MG63 (cell line): ENCODE measurements around the gene ZEB2. TPM values are rescaled to one million over a fixed set of nuclear protein-coding genes. Genes with fewer than 3 reads are reported as not detected.

Source experiments
- DNase-seq: peaks from one replicate; pipeline ENCODE4 v3.0.0-alpha.2; 2020
- H3K27me3 ChIP-seq: fragments of 250-450 bp; sonication (Bioruptor Pico); 2 replicates; pipeline ENCODE4 v1.5.1; 2020; ENCODE audit warnings: mild to moderate bottlenecking, moderate library complexity
- H3K36me3 ChIP-seq: fragments of 250-450 bp; sonication (Bioruptor Pico); 2 replicates; pipeline ENCODE4 v1.5.1; 2020; ENCODE audit warnings: mild to moderate bottlenecking, moderate library complexity
- H3K4me3 ChIP-seq: fragments of 250-450 bp; sonication (Bioruptor Pico); 2 replicates; pipeline ENCODE4 v1.5.1; 2020; ENCODE audit warnings: mild to moderate bottlenecking, moderate library complexity
- H3K9me3 ChIP-seq: fragments of 250-450 bp; sonication (Bioruptor Pico); 2 replicates; pipeline ENCODE4 v1.5.1; 2020; ENCODE audit warnings: mild to moderate bottlenecking, moderate library complexity
- total RNA-seq: library from RNA; depleted of rRNA; stranded (reverse); fragments of >200 nt; shearing (Covaris generic); gene quantifications from 2 replicates; pipeline ENCODE4 v1.2.3, GENCODE V29; 2014; ENCODE audit warnings: low replicate concordance

The ZEB2 gene
- total RNA-seq, 1 experiment from 2014 or later: 13.3 TPM

DNA sequence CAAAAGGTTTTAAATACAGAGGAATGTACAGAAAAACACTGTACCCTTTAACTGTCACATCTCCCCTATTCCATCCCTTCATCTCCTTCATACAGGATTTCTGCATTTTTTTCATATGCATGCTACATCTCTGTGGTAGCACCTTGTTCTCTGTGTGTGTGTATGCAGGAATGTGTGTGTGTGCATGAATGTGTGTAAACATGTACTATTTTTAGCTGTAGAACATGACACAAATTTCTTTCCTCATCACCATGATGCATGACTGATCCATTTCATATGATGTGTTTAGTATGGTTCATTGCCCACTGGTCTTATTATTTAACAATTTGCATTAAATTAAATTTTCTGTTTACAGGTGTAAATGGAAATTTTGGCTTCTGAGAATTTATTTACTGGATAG is 21.5 kb upstream of the ZEB2 start:
- Histone ChIP-seq H3K9me3 (no peaks in the 10 kb centered on the region), H3K4me3 (no peak overlapping the region), H3K27me3 (no peaks in the 10 kb centered on the region), H3K36me3 (no peaks in the 10 kb centered on the region)
- DNase-seq: no peak

DNA sequence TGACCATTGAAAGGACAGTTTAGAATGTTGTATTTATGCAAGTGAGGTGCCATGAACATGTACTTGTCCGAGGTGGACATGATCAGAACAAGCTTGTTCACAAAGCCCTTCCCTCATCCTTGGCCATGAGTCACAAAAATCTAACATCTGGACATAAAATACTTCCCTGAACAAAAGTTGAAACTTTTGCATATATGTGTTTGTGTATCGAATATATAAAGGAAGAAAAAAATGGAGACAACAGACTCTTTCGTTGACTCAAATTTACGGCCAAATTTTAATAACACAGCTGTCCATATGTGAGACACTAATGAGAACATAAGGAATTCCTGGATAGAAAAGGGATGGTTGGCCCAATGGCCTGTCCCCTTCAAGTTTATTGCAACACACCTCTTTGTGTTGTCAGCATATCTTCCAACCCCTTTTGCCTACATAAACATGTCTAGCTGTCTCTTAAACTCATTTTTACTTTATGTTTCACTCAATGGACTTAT is 19.4 kb upstream of the ZEB2 start:
- no peaks in the 10 kb centered on the region for H3K27me3 ChIP-seq
- no peaks in the 10 kb centered on the region for H3K9me3 ChIP-seq
- no peak for DNase-seq
- no peak overlapping the region for H3K4me3 ChIP-seq
- no peaks in the 10 kb centered on the region for H3K36me3 ChIP-seq

DNA sequence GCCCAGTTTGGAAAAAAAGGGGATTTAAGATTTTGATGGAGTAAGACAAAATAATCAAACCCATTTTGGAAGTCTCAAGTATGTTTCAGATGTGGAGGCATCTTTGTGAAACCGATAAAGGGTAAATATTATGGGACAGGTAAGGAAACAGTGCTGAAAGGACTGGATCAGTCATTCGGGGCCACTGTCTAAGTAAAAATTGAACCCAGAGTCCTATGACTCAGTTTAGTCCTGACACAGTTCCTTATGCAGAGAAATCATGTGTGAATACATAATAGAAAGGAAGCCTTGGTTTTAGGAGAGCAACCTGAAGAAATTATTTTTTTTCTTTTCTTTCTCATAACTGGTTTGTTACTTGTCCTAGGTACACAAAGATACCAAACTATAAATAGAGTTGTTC is 15.4 kb upstream of the ZEB2 start:
- H3K27me3 ChIP-seq: no peaks in the 10 kb centered on the region
- H3K36me3 ChIP-seq: no peaks in the 10 kb centered on the region
- DNase-seq: no peak
- no peak overlapping the region for H3K4me3 ChIP-seq
- no peaks in the 10 kb centered on the region for H3K9me3 ChIP-seq

DNA sequence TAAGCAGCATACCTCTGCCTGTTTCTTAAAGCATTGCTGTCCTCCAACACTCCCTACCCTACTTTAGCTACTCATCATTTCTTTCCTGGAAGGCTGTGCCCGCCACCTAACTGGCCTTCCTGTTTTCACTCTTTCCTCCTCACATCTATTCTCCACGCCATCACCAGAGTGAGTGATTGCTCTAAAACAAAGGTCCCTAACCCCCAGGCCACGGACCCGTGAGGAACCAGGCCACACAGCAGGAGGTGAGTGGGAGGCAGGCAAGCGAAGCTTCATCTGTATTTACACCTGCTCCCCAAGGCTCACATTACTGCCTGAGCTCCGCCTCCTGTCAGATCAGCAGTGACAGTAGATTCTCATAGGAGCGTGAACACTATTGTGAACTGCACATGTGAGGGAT is 13.3 kb upstream of the ZEB2 start:
- no peak for DNase-seq
- no peak overlapping the region for H3K4me3 ChIP-seq
- H3K27me3 ChIP-seq: no peaks in the 10 kb centered on the region
- no peaks in the 10 kb centered on the region for H3K36me3 ChIP-seq
- H3K9me3 ChIP-seq: no peaks in the 10 kb centered on the region

DNA sequence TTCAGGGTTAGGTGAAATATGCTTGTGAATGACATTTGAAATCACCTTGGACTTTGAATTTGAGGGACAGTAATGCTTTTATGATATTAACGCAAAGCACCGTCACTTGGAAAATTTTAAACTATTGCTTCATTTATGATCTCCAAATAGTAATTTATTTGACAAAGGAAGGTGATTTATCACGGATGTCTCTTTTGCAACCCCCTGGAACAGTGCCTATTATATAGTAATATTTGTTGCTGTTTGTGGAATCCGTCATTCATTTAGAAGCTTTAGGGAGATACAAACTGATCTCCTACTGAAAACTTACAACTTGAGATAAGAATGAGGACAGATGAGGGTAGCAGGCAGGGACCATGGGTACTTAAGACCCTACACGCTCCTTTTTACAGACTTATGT is 10.7 kb upstream of the ZEB2 start:
- Histone ChIP-seq H3K36me3 (no peaks in the 10 kb centered on the region), H3K27me3 (no peaks in the 10 kb centered on the region), H3K9me3 (no peaks in the 10 kb centered on the region), H3K4me3 (no peak overlapping the region)
- no peak for DNase-seq

DNA sequence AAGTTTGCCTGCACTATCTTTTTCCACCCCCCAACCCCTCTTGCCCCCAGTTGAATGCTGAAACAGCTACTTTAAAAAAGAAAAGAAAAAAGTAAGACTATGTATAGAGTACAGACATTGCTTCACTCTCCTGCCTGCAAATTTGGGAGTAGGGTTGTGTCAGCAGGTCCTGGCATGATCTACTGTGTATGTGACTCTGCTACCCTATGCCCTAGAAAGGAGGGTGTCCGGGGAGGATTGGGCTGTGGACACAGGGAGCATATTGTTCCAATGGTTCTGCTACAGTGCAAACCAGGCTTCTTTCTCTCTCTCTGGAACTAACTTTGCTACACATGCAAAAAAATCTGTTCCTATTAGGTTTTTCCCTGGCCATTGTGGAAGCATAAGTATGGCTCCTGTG is 9.9 kb upstream of the ZEB2 start:
- Histone ChIP-seq H3K27me3 (no peaks in the 10 kb centered on the region), H3K4me3 (no peak overlapping the region), H3K36me3 (no peaks in the 10 kb centered on the region), H3K9me3 (no peaks in the 10 kb centered on the region)
- no peak for DNase-seq

DNA sequence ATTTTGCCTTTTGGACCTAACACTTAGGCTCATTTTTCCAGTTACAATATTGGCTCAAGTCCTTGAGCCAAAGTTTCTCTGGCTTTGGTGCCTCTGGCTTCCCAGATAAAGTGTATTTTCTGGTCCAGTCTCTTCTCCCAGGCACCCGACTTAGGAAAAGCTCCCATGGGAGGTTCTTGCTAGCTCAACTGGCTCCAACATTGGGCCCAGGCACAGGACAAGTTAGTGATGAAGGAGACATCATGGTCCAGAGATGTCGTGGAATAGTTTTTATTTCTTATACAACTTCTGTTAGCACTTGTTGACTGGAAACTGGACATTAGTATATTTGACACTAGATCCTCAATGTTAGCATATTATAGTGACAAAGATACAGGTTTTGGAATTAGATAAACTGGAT is 8.2 kb upstream of the ZEB2 start:
- Histone ChIP-seq H3K27me3 (no peaks in the 10 kb centered on the region), H3K9me3 (no peaks in the 10 kb centered on the region), H3K36me3 (no peaks in the 10 kb centered on the region), H3K4me3 (no peak overlapping the region)
- no peak for DNase-seq

DNA sequence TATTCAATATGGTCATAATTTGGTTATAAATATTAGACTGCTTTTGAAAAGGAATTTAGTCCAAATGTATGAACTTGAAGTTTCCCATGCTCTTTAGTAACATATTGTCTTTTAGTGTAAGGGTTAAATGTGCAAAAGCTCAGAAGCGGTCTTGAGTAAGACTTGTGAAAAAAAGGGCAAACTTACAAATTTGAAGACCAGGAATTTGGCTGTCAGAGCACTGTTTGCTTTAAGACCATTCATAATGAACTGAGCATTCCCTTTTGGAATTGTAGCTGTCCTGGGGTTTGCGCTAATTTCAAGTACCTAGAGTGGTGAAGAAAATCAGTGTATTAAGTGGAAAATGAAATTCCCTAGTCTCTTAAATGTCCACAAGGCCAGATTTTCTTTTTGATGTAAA is 6.9 kb upstream of the ZEB2 start:
- no peaks in the 10 kb centered on the region for H3K36me3 ChIP-seq
- DNase-seq: no peak

DNA sequence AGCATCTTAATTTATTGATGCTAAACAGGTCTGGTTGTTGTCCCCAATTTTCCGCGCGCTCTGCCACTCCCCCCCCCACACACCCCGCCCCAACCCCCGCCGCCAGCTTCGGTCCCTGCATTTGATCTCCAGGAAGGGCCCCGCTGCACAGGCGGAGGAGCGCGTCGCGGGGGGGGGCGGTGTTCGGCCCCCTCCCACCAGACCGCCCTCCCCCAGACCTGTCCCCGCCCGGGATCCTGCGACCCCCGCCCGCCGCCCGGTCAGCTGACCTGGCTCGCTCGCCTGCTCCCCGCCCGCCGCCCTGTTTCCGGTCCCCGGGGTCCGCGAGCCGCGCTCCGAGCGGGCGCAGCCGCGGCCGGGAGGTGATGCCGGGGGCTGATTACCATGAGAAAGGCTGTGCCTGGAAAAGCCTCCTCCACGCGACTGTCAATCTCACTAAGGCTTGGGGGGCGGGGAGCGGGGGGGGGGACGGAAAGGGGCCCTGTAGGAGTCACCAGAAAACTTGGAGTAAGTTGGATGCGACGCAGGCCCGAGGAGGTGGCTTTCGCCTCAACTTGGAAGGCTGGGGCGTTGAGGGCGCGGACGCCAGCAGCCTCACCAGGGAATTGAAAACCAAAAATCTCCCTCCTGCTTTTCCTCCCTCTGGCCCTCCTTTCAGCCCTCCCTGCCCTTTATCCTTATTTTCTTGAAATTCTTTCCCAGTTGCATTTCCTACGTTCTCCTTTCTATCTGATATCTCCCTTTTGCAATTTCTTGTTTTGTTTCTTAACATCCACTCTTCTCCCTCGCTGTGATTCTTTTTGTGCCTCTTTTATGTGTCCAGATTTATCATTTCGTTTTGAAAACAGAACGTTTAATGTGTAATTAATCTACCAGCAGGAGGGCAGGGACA is 4.4 kb upstream of the ZEB2 start:
- no peaks in the 10 kb centered on the region for H3K9me3 ChIP-seq
- no peaks in the 10 kb centered on the region for H3K36me3 ChIP-seq
- peak overlapping the region; percentile 49 for H3K4me3 ChIP-seq
- H3K27me3 ChIP-seq: no peaks in the 10 kb centered on the region
- DNase-seq: peak; percentile 69

More for the DNA sequence above, 6.9 kb upstream of the ZEB2 start:
- Histone ChIP-seq H3K9me3 (no peaks in the 10 kb centered on the region), H3K4me3 (no peak overlapping the region), H3K27me3 (no peaks in the 10 kb centered on the region)

DNA sequence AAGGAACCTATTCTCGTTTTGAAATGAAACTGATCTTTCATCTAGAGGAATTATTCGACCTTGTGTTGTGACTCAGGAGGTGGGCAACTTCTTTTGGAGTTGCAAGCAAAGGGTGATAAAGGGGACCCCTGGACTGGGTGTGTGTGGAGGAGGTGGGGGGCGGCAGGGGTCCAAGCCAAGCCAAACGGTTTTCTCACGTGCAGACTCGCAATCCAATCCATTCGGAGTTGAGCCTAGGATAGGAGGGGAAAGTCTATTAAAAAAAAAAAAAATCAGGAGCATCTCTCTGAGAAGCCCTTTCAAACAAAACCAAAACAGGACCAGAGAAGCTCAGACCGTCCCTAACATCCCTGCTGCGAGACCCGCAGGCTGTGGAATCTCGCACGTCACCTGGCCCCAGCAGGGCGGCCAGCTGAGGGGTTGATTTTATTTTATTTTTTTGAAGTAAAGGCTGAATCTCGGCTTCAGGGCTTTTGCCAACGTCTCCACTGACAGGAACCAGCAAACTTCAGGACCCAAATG is 3.7 kb upstream of the ZEB2 start:
- Histone ChIP-seq H3K36me3 (no peaks in the 10 kb centered on the region), H3K27me3 (no peaks in the 10 kb centered on the region), H3K9me3 (no peaks in the 10 kb centered on the region), H3K4me3 (peak overlapping the region; percentile 49)
- DNase-seq: peak; percentile 49

DNA sequence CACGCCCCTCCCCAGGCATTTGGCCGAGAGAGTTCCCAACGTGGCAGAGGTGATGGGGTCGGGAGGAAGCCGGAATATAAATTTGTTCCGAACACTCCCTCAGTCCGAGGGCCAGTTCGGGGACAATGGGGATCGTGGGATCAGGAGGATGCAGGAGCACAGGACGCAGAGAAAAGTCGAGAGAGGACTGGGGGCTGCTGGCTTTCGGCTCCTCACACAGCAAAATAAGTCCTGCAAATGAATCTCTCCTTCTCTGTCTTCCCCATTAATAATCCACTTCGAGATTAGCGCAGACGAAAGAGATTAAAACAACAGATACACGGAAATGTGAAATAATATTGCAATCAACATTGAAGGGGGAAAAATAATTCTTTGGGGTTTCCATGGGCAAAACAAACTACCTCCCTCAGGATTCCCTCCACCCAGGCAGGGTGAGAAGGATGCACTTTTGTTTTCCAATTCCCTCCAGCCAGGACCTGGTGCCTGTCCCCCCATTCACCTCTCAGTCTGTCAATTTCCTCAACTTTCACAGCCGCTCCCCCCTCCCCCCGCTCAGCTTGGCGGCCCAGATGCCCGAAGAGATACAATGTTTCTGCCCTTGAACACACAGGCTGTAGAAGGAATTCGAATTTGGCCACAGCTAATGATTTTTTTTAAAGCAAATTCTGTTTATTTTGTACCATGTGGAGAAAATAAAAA is 3.1 kb upstream of the ZEB2 start:
- H3K36me3 ChIP-seq: no peaks in the 10 kb centered on the region
- peak; percentile 53 for DNase-seq

DNA sequence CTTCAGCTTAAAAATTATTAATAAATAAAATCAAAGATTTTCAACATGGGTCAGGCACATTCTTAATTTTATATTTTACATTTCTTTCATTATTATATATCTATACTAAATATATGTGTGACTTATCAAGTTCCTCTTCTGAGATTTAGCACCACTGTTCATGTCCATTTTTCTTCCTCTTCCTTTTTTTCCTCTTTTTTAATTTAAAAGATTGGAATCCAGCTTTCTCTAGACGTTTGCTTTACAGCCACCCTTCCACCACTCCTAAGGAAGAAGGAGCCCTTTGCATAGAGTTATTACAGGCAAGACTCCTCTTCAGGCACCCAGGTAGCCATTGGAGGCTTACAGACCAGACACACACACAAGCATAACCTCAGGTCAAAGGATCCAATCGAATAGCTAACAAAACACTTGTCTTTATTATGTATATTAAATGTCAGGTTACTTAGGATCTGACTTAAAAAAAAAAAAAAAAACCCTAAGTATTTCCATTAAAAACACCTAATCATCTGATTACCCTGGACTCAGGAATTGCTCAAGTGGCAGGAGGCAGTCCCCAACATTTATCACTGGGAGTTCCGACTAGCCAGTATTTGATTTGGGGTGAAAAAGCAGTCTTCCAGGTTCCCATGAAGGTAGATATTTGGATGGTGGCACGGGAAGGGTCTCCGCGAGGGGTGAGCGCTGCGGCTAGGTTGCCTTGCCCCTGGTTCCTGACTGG is 2.4 kb upstream of the ZEB2 start:
- no peaks in the 10 kb centered on the region for H3K36me3 ChIP-seq
- peak overlapping the region; percentile 49 for H3K4me3 ChIP-seq
- no peak for DNase-seq
- no peaks in the 10 kb centered on the region for H3K9me3 ChIP-seq
- H3K27me3 ChIP-seq: no peaks in the 10 kb centered on the region

More for the DNA sequence above, 3.1 kb upstream of the ZEB2 start:
- H3K9me3 ChIP-seq: no peaks in the 10 kb centered on the region
- no peaks in the 10 kb centered on the region for H3K27me3 ChIP-seq
- H3K4me3 ChIP-seq: peak overlapping the region; percentile 49

DNA sequence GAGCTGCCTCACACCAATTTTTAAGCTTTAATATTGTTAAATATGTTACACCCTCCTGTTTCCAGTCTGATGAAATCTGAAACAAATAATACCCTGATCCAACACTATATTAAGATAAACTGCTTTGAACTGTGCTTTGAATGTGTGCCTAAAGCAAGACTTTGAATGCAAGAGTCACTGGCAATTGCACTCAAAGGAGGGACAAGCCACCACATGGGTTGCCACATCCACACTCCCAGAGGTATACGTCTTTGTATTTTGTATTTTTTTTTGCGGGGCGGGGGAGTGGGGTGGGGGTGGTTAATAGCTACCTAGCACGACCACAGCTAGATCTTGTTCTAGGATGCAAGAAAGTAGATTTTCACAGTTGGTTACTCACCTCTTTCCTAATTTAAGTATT is 1.8 kb upstream of the ZEB2 start:
- no peaks in the 10 kb centered on the region for H3K27me3 ChIP-seq
- DNase-seq: no peak
- H3K4me3 ChIP-seq: peak overlapping the region; percentile 82
- H3K36me3 ChIP-seq: no peaks in the 10 kb centered on the region
- H3K9me3 ChIP-seq: no peaks in the 10 kb centered on the region

DNA sequence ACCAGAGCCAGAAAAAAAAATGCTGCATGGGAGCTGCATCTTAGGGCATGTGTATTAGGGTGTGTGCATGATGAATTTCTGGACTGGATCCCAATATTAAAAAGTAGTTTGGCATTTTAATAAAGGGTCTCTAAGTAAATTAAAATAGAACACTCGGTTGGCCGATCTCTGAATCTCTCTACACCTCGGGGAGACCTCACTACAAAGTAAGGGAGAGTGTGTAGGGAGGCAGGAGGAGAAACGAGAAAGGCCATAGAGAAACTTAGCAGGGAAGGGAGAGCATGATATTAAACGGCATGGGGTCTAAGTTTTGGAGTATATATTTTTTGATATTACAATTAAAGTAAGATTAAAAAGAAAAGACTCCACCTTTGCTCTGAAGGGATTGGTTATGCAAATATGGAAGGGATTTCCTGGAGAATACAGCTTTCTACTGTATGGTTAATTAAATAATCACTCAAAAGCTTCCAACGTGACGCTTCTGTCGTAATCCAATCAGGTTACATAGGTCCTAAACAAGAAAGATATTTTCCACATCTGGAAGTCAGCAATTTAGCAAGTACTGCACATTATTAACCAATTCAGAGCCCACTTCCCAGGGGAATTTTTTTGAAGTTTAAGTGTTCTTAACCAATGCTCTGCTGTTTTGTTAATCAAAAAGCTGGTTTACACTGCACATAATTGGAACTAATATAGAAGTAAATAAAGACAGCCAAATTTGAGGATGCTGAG is 1.0 kb upstream of the ZEB2 start:
- H3K36me3 ChIP-seq: no peaks in the 10 kb centered on the region
- no peaks in the 10 kb centered on the region for H3K27me3 ChIP-seq
- peak overlapping the region; percentile 82 for H3K4me3 ChIP-seq
- no peaks in the 10 kb centered on the region for H3K9me3 ChIP-seq
- DNase-seq: no peak

DNA sequence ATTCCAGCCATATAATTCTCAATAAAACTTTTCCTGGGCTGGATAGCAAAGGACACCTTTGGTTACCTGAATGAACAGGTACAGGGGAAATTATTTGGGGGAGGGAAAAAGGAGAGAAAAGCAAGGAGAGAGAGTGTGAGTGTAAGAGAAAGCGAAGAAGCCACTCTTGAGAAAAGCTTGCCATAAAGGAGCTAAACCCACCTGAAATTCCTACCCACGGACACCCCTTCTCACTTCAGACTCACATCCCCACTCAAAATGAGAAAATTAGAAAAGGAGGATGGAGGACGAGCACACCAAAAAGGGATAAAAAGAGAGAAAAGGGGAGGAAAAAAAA is 354 bp downstream of the ZEB2 start:
- Histone ChIP-seq H3K9me3 (no peaks in the 10 kb centered on the region), H3K36me3 (peaks cover 4% of the 10 kb centered on the region), H3K4me3 (peak overlapping the region; percentile 82), H3K27me3 (no peaks in the 10 kb centered on the region)
- DNase-seq: no peak

DNA sequence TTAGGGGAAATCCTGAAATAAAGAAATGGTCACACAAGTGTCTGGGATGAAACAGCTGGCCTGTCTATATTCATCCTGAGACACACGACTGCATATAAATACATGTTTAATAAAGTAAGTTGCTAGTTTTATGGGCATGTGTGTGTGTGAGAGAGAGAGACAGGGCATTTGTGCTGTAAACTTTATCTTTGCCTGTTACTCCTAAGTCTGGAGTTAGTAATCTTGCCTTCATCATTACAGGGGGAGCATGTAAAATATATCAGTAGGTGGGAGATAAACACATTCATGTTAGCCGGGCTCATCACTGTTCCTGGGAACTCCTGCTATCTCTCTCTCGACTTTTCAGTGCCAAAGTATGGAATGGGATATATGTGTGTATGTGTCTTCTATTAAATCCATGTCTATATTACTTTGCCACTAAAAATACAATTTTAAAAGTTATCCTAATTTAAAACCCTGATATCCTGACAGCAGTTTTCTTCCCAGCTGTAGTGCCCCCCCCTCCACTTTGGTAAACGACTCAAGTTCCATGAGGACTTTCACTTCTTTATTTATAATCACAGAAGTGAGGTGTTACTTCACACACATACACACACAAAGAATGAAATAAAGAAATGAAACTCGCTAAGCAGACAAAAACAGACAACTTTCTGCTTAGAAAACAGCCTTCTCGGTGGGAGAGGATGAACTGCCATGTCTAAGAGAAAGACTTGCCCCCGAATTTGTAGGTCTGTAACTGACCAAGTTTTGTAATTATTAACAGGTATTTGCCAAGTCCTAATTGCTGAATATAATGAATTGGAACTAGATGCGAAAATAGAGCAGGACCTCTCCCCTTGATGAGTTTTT is 947 bp downstream of the ZEB2 start:
- DNase-seq: no peak
- Histone ChIP-seq H3K36me3 (peaks cover 10% of the 10 kb centered on the region), H3K27me3 (no peaks in the 10 kb centered on the region), H3K9me3 (no peaks in the 10 kb centered on the region), H3K4me3 (peak overlapping the region; percentile 82)
